Measurements from ENCODE around the gene TMCC1.

TMCC1 gene

GRCh38 chr3:129632977-129633376 lies 260.5 kb downstream of the TMCC1 start:
- Histone ChIP-seq H3K27me3 (ENCODE audit: insufficient read depth, low read depth) (no peaks in the 10 kb centered on the region), H3K4me3 (IDR thresholded peaks at IDR 0.05; ENCODE audit: insufficient read depth, low read depth, low read length) (no peak overlapping the region), H3K9ac (no peak overlapping the region), H4K20me1 (ENCODE audit: insufficient read depth) (no peaks in the 10 kb centered on the region), H3K4me2 (no peak overlapping the region), H3K27ac (no peak overlapping the region), H3K79me2 (ENCODE audit: insufficient read depth, low read depth) (no peaks in the 10 kb centered on the region), H2AFZ (ENCODE audit: low read depth) (no peak overlapping the region), H3K36me3 (ENCODE audit: insufficient read depth) (no peaks in the 10 kb centered on the region), H3K4me1 (ENCODE audit: low read depth, poor library complexity, severe bottlenecking) (no peaks in the 10 kb centered on the region)
- no peak for TF ChIP-seq CTCF (conservative IDR thresholded peaks at IDR 0.05; ENCODE audit: low read depth, low read length)

- no peaks in the 10 kb centered on the region for H4K20me1 ChIP-seq (ENCODE audit: insufficient read depth)
- H3K4me2 ChIP-seq: no peak overlapping the region
- no peak overlapping the region for H3K27ac ChIP-seq
- no peak overlapping the region for H3K4me3 ChIP-seq (IDR thresholded peaks at IDR 0.05; ENCODE audit: insufficient read depth, low read depth, low read length)
- H2AFZ ChIP-seq (ENCODE audit: low read depth): no peak overlapping the region
- no peak overlapping the region for H3K9ac ChIP-seq
- H3K36me3 ChIP-seq (ENCODE audit: insufficient read depth): no peaks in the 10 kb centered on the region
- H3K4me1 ChIP-seq (ENCODE audit: low read depth, poor library complexity, severe bottlenecking): no peaks in the 10 kb centered on the region
- no peaks in the 10 kb centered on the region for H3K79me2 ChIP-seq (ENCODE audit: insufficient read depth, low read depth)
- TF ChIP-seq CTCF (conservative IDR thresholded peaks at IDR 0.05; ENCODE audit: low read depth, low read length): no peak
- no peaks in the 10 kb centered on the region for H3K27me3 ChIP-seq (ENCODE audit: insufficient read depth, low read depth)
These were observed 261.0 kb downstream of the TMCC1 start for GRCh38 chr3:129632556-129632955.

- H3K36me3 ChIP-seq (ENCODE audit: insufficient read depth): no peaks in the 10 kb centered on the region
- H3K4me3 ChIP-seq (IDR thresholded peaks at IDR 0.05; ENCODE audit: insufficient read depth, low read depth, low read length): no peak overlapping the region
- no peak for TF ChIP-seq CTCF (conservative IDR thresholded peaks at IDR 0.05; ENCODE audit: low read depth, low read length)
- H3K79me2 ChIP-seq (ENCODE audit: insufficient read depth, low read depth): no peaks in the 10 kb centered on the region
- no peak overlapping the region for H3K9ac ChIP-seq
- H2AFZ ChIP-seq (ENCODE audit: low read depth): no peak overlapping the region
- no peaks in the 10 kb centered on the region for H3K27me3 ChIP-seq (ENCODE audit: insufficient read depth, low read depth)
- no peak overlapping the region for H3K27ac ChIP-seq
- no peaks in the 10 kb centered on the region for H4K20me1 ChIP-seq (ENCODE audit: insufficient read depth)
- H3K4me2 ChIP-seq: no peak overlapping the region
- peaks cover 2% of the 10 kb centered on the region for H3K4me1 ChIP-seq (ENCODE audit: low read depth, poor library complexity, severe bottlenecking)
These were observed 261.5 kb downstream of the TMCC1 start for GRCh38 chr3:129632056-129632455.

DNA sequence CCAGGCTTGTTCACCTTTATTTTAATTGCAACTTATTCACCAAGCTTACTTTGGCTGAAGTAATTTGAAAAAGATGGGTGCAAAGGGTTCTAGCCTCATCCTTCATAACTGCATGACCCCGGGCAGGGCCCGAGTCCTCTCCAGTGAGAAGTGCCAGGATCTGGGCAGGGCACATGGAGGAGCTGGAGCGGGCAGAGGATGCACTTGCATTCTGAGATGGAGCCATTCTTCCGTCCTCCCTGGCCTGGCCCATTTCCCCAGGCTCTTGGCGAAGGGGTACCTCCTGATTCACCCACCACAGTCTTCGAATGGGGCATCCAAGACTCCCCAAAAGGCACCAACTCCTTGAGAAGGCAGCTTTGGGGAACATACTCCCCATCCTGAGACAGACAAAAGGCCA lies 264.5 kb downstream of the TMCC1 start:
- peaks cover 11% of the 10 kb centered on the region for H3K4me1 ChIP-seq (ENCODE audit: low read depth, poor library complexity, severe bottlenecking)
- H3K27me3 ChIP-seq (ENCODE audit: insufficient read depth, low read depth): no peaks in the 10 kb centered on the region
- H3K4me2 ChIP-seq: no peak overlapping the region
- no peaks in the 10 kb centered on the region for H3K79me2 ChIP-seq (ENCODE audit: insufficient read depth, low read depth)
- no peak overlapping the region for H3K4me3 ChIP-seq (IDR thresholded peaks at IDR 0.05; ENCODE audit: insufficient read depth, low read depth, low read length)
- H4K20me1 ChIP-seq (ENCODE audit: insufficient read depth): no peaks in the 10 kb centered on the region
- no peak overlapping the region for H3K27ac ChIP-seq
- no peak overlapping the region for H3K9ac ChIP-seq
- H3K36me3 ChIP-seq (ENCODE audit: insufficient read depth): no peaks in the 10 kb centered on the region
- H2AFZ ChIP-seq (ENCODE audit: low read depth): no peak overlapping the region
- no peak for TF ChIP-seq CTCF (conservative IDR thresholded peaks at IDR 0.05; ENCODE audit: low read depth, low read length)

DNA sequence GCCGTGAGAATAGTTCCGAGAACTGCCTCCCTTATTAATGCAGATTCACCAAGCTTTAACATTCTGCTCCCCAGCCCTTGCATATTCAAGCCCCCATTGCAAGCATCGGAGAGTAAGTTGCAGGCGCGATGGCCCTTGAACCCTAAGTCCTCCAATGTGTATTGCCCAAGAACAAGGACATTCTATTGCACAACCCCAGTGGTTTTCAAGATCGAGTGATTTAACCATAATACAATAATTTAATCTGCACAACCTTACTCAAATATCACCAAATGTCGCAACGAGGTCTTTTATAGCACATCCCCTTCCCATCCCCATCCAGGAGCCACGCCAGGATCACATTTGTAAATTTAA lies 265.4 kb downstream of the TMCC1 start:
- Histone ChIP-seq H3K4me3 (IDR thresholded peaks at IDR 0.05; ENCODE audit: insufficient read depth, low read depth, low read length) (no peak overlapping the region), H3K4me1 (ENCODE audit: low read depth, poor library complexity, severe bottlenecking) (peaks cover 11% of the 10 kb centered on the region), H3K36me3 (ENCODE audit: insufficient read depth) (no peaks in the 10 kb centered on the region), H3K9ac (no peak overlapping the region), H3K79me2 (ENCODE audit: insufficient read depth, low read depth) (no peaks in the 10 kb centered on the region), H3K27ac (no peak overlapping the region), H3K27me3 (ENCODE audit: insufficient read depth, low read depth) (no peaks in the 10 kb centered on the region), H4K20me1 (ENCODE audit: insufficient read depth) (no peaks in the 10 kb centered on the region), H2AFZ (ENCODE audit: low read depth) (no peak overlapping the region), H3K4me2 (no peak overlapping the region)
- TF ChIP-seq CTCF (conservative IDR thresholded peaks at IDR 0.05; ENCODE audit: low read depth, low read length): no peak

All from KMS-11 (cell line).